Adrenal gland (tissue), 12 donors: ENCODE measurements around the gene BCAR3. TPM values are rescaled to one million over a fixed set of nuclear protein-coding genes. Genes with fewer than 3 reads are reported as not detected.

ENCODE experiments used
- DNase-seq, 7 donors: peaks; one replicate each; pipeline ENCODE4 v3.0.0-alpha.2; 2019 to 2020
- H3K27ac ChIP-seq, 5 donors: fragments of 200-600 bp; sonication (generic) in 4 of 5; 1 replicate in 3 of 5; 2 replicates in 2 of 5; pipeline versions ENCODE4 v1.5.1 to v1.8.0; 2016 to 2020; ENCODE audit warnings: mild to moderate bottlenecking in 1 of 5
- H3K27me3 ChIP-seq: fragments of 200-600 bp; 2 replicates; pipeline ENCODE4 v1.8.0; 2021
- H3K36me3 ChIP-seq, 2 donors: fragments of 200-600 bp; replicated peaks in 1 of 2; 1 replicate in 1 of 2; 2 replicates in 1 of 2; pipeline versions ENCODE4 v1.5.1 to v1.8.0; 2018 to 2022
- H3K4me1 ChIP-seq, 2 donors: fragments of 200-600 bp; replicated peaks in 1 of 2; 1 replicate in 1 of 2; 2 replicates in 1 of 2; pipeline versions ENCODE4 v1.5.1 to v1.8.0; 2018 to 2021
- H3K4me3 ChIP-seq, 4 donors: fragments of 200-600 bp; sonication (generic) in 3 of 4; one replicate each; pipeline ENCODE4 v1.5.1; 2016 to 2018
- H3K9me3 ChIP-seq, 3 donors: fragments of 200-600 bp; sonication (generic) in 1 of 3; replicated peaks in 1 of 3; 1 replicate in 2 of 3; 2 replicates in 1 of 3; pipeline versions ENCODE4 v1.5.1 to v1.8.0; 2016 to 2021
- POLR2A ChIP-seq, 2 donors: fragments of 450-650 bp; IDR thresholded peaks; one replicate each; pipeline ENCODE4 v1.6.1; 2017; ENCODE audit warnings: antibody characterized with exemption in 2 of 2, mild to moderate bottlenecking in 2 of 2, moderate library complexity in 1 of 2
- WGBS, 4 donors: extraction: QIAGEN DNeasy Blood & Tissue Kit in 2 of 4; methylation state at CpG; one replicate each; pipeline versions ENCODE4 v1.1.5 to v1.1.7; 2013 to 2017; 5-methylcytosine and 5-hydroxymethylcytosine counted together
- intact Hi-C, 2 donors: fragments of 100-400 bp; cut with DNase I; formaldehyde crosslinking; loops; one replicate each; pipeline versions ENCODE4 v1.14.1 to v1.15.0; 2022 to 2023
- polyA plus RNA-seq, 3 donors: library from polyadenylated mRNA; stranded (reverse); fragments of 200-250 nt in 2 of 3; fragments of 350-450 nt in 1 of 3; fragmentation: Illumina TruSeq in 1 of 3; extraction: RNeasy Lipid Tissue Mini Kit (QIAGEN cat#74804) in 1 of 3; gene quantifications; one replicate each; pipeline ENCODE4 v1.2.3, GENCODE V29; 2013 to 2014
- total RNA-seq, 9 donors: library from RNA; depleted of rRNA in 4 of 9; stranded (reverse); fragments of >200 nt in 4 of 9; fragments of 120-200 nt in 1 of 9; fragmentation: NEBNext Ultra II Directional in 1 of 9; extraction: Animal tissue kit (Norgen Biotek cat#: 25700) in 1 of 9; gene quantifications; one replicate each; pipeline versions ENCODE4 v1.1.0 to v1.2.4, GENCODE V29; 2013 to 2023
- TF ChIP-seq, protein P1 (sequence below), 6 experiments: fragments of 450-650 bp in 4 of 6; fragments of 200-600 bp in 2 of 6; sonication (generic) in 1 of 6; IDR thresholded peaks; 1 replicate in 5 of 6; 2 replicates in 1 of 6; pipeline versions ENCODE4 v1.5.1 to v1.8.0; 2016 to 2021; ENCODE audit warnings: antibody characterized with exemption in 6 of 6, mild to moderate bottlenecking in 2 of 6, moderate library complexity in 1 of 6
- donor health status: healthy with polysubstance abuse.
- donor health status: Bipolar disorder and iron deficiency.
- donor health status: DM: yes; HTN: yes; CAD: no.
- donor health status: DM: no; HTN: no; CAD: no.
- donor health status: DM: no; HTN: no; CAD: no.
- donor health status: DM: yes; HTN: yes; CAD: no.

Gene BCAR3
- total and polyA plus RNA-seq, 12 donors = 6.5 to 31.6 (median 23.9) TPM

GRCh38 chr1:93587354-93587753 is 94.3 kb downstream of the BCAR3 start:
- 83 to 100% (median 92%) methylated on average over 5 of the region's 5 CpGs for WGBS, 4 donors
- TF ChIP-seq, protein P1, sequence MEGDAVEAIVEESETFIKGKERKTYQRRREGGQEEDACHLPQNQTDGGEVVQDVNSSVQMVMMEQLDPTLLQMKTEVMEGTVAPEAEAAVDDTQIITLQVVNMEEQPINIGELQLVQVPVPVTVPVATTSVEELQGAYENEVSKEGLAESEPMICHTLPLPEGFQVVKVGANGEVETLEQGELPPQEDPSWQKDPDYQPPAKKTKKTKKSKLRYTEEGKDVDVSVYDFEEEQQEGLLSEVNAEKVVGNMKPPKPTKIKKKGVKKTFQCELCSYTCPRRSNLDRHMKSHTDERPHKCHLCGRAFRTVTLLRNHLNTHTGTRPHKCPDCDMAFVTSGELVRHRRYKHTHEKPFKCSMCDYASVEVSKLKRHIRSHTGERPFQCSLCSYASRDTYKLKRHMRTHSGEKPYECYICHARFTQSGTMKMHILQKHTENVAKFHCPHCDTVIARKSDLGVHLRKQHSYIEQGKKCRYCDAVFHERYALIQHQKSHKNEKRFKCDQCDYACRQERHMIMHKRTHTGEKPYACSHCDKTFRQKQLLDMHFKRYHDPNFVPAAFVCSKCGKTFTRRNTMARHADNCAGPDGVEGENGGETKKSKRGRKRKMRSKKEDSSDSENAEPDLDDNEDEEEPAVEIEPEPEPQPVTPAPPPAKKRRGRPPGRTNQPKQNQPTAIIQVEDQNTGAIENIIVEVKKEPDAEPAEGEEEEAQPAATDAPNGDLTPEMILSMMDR (IDR thresholded peaks at IDR 0.05) = no peak
- no peak for TF ChIP-seq POLR2A (IDR thresholded peaks at IDR 0.05)

DNA sequence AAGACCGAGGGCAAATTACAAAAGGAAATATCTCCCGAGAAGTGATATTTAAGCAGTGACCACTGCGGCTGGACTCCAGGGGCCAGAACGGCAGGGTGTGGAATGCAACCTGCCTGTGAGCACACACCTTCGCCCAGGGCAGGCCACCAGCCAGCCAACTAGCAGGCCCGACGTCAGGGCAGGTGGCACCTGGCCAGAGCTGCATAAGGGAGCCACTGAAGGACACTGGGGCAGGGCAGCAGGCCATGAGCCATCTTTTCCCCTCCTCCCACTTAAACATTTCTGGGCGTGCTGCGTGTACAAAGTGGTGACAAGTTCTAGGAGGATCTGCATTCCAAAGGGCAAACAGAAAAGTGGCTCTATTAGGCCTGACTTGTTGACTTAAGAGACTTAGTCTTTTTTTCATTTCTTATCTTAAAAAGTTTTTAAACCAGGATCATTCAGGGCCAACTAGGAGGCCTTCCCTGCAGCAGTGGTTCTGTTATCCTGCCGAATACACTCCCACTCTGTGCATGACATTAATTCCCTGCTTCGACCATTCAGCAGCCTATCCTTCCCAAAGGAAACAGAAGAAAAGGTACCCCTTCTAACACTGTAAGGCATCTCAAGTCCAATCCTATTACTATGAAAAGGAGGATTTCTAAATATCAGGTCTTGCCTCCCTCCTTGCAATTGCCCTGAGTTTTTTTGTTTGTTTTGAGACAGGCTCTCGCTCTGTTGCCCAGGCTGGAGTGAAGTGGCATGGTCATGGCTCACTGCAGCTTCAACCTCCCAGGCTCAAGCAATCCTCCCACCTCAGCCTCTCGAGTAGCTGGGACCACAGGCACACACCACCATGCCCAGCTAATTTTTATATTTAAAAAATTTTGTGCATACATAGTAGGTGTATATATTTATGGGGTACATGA is 96.3 kb downstream of the BCAR3 start:
- whole genome bisulfite sequencing, 4 donors = 39 to 43% (median 42%) methylated on average over 13 of the region's 13 CpGs
- intact Hi-C loops = no loop called here
- H3K27me3 ChIP-seq = no peaks in the 10 kb centered on the region
- peaks cover 7 to 20% of the 10 kb centered on the region in 2 donors for H3K4me1 ChIP-seq
- peak in 1 of 2 donors; percentile 30 for TF ChIP-seq POLR2A (IDR thresholded peaks at IDR 0.05)
- TF ChIP-seq, protein P1 (IDR thresholded peaks at IDR 0.05) = no peak
- no peaks in the 10 kb centered on the region for H3K9me3 ChIP-seq
- H3K27ac ChIP-seq = peak overlapping the region; percentile 8 to 85 (median 69)
- DNase-seq = peak; percentile 91 to 96 (median 95)
- H3K36me3 ChIP-seq = peaks cover 0 to 70% of the 10 kb centered on the region in 2 donors
- no peak overlapping the region for H3K4me3 ChIP-seq

More at GRCh38 chr1:93587354-93587753, 94.3 kb downstream of the BCAR3 start:
- H3K36me3 ChIP-seq = peaks cover 0 to 53% of the 10 kb centered on the region in 2 donors
- no peaks in the 10 kb centered on the region for H3K27me3 ChIP-seq
- DNase-seq = no peak
- no peaks in the 10 kb centered on the region for H3K9me3 ChIP-seq
- intact Hi-C loops = no loop called here
- H3K27ac ChIP-seq = peak overlapping the region in 1 of 5 donors; percentile 11
- peaks cover 7 to 28% of the 10 kb centered on the region in 2 donors for H3K4me1 ChIP-seq
- no peak overlapping the region for H3K4me3 ChIP-seq

DNA sequence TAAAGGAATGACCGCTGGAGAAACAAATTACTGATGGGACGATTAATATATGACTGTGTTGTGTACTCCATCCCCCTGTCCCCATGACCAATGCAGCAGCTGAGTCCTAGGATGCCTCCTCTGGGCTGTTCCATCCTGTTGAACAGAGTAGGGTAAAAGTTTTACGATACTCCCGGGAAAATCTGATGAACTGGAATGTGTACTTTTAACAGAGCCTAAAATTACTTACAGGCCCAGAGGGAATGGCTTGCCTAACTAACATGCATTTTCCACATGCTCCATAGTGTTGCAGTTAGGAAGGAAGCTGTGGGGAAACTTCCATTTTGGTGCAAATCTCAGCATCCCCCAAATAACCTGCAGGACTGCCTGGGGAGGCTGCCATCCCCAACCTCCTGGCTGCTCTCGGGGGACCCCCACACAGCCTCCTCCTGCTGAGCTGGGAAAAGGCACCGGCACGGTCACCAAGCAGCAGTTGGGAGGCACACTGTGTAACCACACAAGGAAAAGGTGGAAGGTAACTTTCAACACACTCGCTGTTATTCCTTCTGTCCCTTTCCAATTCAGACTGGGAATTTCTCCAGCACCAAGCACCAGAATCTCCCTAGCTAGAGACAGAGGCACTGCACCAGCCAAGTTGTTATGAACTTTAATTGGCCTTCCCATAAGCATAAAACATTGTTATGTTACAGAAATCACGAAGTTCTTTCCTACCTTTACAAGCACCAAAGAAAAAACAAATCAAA is 97.2 kb downstream of the BCAR3 start:
- DNase-seq = peak in 2 of 7 donors; percentile 22 to 46
- Histone ChIP-seq H3K36me3 (peaks cover 0 to 62% of the 10 kb centered on the region in 2 donors), H3K4me3 (no peak overlapping the region), H3K9me3 (no peaks in the 10 kb centered on the region), H3K4me1 (peaks cover 11 to 29% of the 10 kb centered on the region in 2 donors), H3K27ac (peak overlapping the region; percentile 8 to 85 (median 69)), H3K27me3 (no peaks in the 10 kb centered on the region)
- intact Hi-C loops = no loop called here
- WGBS, 4 donors = 71 to 76% (median 75%) methylated on average over 9 of the region's 9 CpGs
- TF ChIP-seq, protein P1 (IDR thresholded peaks at IDR 0.05) = peak in 4 of 6 experiments; percentile 26 to 40 (median 34)
- no peak for TF ChIP-seq POLR2A (IDR thresholded peaks at IDR 0.05)
